GM12864 (cell line): ENCODE measurements around the gene MORC2.

Experiments
- DNase-seq: peaks from one replicate; pipeline ENCODE4 v3.0.0-alpha.2; 2011; ENCODE audit warnings: low read depth
- H3K4me3 ChIP-seq: 2 replicates; pipeline ENCODE4 v1.5.1; 2011; ENCODE audit warnings: mild to moderate bottlenecking, low read depth, low read length, control low read depth
- CTCF ChIP-seq: IDR thresholded peaks from 2 replicates; pipeline ENCODE4 v1.5.1; 2011; ENCODE audit warnings: low read depth, mild to moderate bottlenecking, moderate library complexity, low read length, control low read depth, inconsistent platforms; ENCODE audit errors: missing control alignments

The MORC2 gene

GRCh38 chr22:30881361-30882183 is 87.0 kb downstream of the MORC2 start:
- no peak for TF ChIP-seq CTCF
- no peak for DNase-seq

GRCh38 chr22:30880847-30881246 is 87.7 kb downstream of the MORC2 start:
- DNase-seq = no peak
- H3K4me3 ChIP-seq = no peak overlapping the region
- TF ChIP-seq CTCF = no peak

More at GRCh38 chr22:30881361-30882183, 87.0 kb downstream of the MORC2 start:
- no peak overlapping the region for H3K4me3 ChIP-seq

GRCh38 chr22:30880181-30880601 is 88.4 kb downstream of the MORC2 start:
- no peak overlapping the region for H3K4me3 ChIP-seq
- DNase-seq = no peak

GRCh38 chr22:30879415-30879797 is 89.2 kb downstream of the MORC2 start:
- TF ChIP-seq CTCF = no peak
- no peak for DNase-seq
- no peak overlapping the region for H3K4me3 ChIP-seq

More at GRCh38 chr22:30880181-30880601, 88.4 kb downstream of the MORC2 start:
- no peak for TF ChIP-seq CTCF

- DNase-seq = no peak
- no peak for TF ChIP-seq CTCF
- H3K4me3 ChIP-seq = no peak overlapping the region
Measured at GRCh38 chr22:30878516-30879414, 89.8 kb downstream of the MORC2 start.

- DNase-seq = no peak
- TF ChIP-seq CTCF = no peak
Measured at GRCh38 chr22:30877662-30878515, 90.7 kb downstream of the MORC2 start.

More at GRCh38 chr22:30877662-30878515, 90.7 kb downstream of the MORC2 start:
- H3K4me3 ChIP-seq = no peak overlapping the region
